Measurements from ENCODE around the gene TRAK1.
A peak's percentile ranks its signal among the peaks of the same experiment; 100 is the strongest.

The TRAK1 gene

DNA sequence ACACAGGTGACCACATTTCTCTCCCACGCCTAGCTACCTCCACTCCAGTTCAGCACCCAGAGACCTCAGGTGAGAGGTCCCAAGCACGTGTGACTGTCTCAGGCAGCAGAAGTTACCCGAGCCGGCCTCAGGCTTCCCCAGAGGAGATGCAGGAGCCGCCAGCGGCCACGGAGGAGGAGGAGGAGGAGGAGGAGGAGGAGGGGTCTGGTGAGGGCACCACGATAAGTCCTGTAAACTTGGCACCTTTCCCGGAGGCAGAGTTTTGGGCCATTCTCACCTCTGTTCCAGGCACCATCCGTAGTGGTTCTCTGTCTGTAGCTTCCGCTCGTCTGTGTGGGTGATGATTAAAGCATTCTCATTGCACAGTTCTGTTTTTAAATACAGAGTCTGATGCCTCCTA, 118.8 kb downstream of the TRAK1 start:
- no peak for DNase-seq (ENCODE audit: low read depth)

DNA sequence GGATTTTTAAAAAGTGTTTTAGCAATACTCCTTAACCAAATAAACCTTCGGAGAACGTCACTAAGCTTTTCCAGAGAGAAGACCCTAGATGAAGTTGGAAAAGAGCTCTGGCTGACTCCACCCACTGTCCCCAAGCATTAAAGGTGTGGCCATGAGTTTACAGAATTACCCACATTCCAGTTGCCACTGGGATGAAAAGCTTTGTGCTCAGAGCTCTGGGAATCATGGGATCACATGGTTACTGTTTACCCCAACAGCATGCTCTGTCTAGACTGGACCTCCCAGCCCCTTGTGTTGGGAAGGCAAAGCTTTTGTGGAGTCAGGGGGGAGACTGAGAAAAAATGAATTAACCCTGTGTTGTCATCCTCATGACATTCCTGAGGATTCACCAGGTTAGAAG, 119.6 kb downstream of the TRAK1 start:
- no peak for DNase-seq (ENCODE audit: low read depth)

DNA sequence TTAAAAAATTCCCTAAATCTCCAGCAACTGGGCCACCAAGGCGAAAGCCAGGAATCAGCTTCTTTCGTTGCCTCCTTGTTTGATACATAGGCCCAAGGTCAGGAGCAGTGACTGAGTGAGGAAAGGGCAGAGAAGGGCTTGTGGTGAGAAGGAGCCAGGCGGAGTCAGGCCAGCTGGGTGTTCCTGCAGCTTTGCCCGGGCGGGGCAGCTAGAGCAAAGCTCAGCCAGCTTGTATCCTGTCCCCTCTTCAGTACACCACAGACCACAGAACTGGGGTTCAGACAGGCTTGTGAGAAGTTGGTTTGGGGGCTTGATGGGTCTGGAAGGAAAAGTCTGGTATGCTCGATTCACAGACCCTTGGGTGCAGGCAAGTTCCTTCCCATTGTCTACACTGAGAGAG, 122.3 kb downstream of the TRAK1 start:
- DNase-seq (ENCODE audit: low read depth): no peak

DNA sequence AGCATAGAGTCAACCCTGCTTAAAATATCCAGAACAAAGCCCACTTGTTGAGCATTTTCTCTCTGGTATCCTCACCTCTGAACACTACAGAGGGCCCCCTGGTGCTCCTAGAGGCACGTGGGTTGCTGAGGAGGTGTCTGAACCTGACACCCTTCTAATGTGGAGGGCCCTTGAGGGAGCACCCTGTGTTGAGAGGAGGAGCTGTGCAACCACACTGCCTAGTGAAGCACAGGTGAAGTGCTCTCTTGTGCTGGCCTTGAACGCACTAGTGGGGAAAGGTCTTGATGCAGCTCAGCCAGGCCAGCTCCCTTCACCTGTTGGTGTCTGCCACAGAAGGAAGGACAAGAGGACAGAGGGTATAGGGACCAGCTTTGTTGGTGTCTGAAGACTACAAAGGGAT, 122.9 kb downstream of the TRAK1 start:
- no peak for DNase-seq (ENCODE audit: low read depth)

DNA sequence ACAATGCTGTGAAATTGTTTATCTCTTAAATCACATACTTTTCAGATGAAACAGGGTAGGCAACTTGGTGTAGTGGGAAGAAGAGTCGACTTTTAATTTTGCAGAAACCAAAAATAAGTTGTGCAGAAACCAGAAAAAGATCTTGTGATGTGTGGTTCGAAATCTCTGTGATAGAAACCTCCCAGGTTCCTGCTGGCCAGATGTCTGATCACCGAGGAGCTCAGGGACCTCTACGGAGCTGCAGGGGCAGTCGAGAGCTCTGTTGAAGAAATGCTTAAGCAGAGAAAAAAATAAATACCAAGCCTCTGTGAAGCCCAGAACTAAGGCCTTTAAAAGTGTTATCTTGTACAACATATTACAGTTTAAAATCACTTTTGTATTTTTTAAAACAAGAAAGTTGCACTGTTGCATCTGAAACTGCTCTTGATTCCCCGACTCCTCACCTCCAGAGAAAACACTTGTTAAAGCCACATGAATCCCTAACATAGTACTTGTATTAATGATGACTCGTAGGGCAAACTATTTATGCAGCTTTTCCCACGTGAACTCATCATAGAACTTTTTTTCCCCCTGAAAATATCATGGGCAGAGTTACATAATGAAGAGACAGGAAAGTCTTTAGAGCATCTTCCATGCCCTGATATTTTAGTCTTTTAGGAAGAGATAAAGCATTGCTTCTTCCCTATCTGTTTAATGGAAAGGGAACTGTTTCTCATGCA, 123.6 kb downstream of the TRAK1 start:
- peak; percentile 35 for DNase-seq (ENCODE audit: low read depth)

DNA sequence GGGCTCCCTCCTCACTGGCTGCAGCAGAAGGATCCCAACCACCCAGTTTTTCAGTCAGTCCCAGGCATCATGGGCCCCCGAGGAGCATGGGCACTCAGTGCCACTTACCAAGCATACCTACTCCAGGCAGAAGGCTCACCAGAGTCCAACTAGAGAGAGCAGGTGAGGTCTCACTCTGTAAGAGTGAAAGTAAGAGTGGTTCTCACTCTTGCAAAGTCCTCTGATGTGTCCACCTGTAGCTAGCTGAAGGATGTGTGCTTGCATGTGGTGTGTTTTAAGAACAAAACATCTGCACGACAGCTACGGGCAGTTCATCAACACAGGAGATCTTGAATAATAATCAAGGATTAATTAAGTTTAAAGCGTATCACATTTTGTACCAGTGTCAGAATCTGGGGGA, 125.1 kb downstream of the TRAK1 start:
- DNase-seq (ENCODE audit: low read depth): no peak

DNA sequence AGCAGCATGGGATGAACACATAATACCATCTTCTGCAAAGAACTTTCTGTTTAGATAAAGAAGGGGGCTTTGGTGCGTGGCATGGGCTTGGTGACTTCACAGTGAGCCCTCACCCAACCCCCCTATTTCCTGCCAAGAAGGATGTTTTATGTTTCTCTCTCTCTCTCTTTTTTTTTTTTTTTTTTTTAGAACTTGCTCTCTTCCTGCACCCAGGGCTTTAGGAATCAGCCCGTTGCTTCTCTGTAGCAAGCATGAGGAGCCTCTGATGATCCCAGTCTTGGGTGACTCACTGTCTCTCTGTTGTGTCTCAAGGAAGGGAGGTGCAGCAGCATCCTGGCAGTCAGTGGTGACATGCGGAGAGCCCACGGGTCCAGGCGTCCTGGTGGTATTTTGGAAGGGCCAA, 125.8 kb downstream of the TRAK1 start:
- DNase-seq (ENCODE audit: low read depth): peak; percentile 64

DNA sequence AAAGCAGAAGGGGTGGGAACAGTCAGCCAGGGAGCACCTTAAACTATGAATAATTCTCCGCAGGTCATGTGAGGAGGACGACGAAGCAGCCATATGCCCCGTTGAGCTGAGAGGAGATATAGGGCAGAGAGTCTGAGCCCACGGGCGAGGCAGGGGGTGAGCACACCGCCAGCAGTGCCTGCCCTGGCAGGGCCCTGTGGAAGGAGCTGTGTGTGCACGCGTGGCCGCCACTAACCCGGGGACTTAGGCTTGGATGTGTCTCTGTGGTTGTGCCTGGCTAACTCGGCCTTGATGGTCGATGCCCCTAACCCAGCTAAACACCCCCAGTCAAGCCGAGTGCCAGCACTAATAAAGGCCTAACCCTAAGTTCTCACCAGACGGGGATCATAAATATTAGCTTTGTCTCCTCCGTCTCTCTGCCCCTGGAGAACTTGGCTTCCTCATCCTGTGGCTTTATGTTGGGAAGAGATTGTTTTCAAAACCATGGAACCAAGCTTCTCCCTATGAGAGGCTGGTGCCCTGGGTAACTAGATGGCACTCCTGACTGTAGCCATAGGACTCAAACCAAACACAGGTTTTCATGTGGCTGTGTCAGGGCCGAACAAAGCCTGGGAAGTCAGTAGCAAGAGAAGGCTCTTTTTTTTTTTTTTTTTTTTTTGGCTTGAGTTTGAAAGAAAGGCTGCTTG, 129.4 kb downstream of the TRAK1 start:
- DNase-seq (ENCODE audit: low read depth): no peak

DNA sequence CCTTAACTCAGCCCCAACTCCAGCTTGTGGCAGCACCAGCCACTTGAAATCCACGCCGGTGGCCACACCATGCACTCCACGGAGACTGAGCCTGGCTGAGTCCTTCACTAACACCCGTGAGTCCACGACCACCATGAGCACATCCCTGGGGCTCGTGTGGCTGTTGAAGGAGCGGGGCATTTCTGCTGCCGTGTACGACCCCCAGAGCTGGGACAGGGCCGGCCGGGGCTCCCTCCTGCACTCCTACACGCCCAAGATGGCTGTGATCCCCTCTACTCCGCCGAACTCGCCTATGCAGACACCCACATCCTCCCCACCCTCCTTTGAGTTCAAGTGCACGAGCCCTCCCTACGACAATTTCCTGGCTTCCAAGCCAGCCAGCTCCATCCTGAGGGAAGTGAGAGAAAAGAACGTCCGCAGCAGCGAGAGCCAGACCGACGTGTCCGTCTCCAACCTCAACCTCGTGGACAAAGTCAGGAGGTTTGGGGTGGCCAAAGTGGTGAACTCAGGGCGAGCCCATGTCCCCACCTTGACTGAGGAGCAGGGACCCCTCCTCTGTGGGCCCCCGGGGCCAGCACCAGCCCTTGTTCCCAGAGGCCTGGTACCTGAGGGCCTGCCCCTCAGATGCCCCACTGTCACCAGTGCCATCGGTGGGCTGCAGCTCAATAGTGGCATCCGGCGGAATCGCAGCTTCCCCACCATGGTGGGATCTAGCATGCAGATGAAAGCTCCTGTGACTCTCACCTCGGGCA, 132.0 kb downstream of the TRAK1 start:
- DNase-seq (ENCODE audit: low read depth): no peak

DNA sequence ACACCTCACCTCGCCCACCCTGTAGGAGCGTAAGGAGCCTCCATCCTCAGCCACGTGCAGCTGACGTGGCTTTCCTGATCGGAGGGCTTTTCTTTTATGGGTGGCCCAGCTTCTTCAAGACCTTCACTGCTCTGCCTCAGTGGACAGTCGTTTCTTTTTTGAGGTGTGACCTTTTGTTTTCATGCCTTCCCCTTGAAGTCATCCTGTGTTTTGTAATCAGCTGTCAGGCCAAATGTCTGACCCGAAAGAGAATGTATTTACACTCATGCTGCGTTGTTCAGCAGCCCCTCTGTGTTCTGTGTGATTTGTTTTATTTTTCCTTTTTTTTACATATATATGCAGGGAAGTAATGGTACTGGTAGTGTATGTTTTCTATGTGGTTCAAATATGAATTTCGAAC, 133.0 kb downstream of the TRAK1 start:
- peak; percentile 23 for DNase-seq (ENCODE audit: low read depth)

DNA sequence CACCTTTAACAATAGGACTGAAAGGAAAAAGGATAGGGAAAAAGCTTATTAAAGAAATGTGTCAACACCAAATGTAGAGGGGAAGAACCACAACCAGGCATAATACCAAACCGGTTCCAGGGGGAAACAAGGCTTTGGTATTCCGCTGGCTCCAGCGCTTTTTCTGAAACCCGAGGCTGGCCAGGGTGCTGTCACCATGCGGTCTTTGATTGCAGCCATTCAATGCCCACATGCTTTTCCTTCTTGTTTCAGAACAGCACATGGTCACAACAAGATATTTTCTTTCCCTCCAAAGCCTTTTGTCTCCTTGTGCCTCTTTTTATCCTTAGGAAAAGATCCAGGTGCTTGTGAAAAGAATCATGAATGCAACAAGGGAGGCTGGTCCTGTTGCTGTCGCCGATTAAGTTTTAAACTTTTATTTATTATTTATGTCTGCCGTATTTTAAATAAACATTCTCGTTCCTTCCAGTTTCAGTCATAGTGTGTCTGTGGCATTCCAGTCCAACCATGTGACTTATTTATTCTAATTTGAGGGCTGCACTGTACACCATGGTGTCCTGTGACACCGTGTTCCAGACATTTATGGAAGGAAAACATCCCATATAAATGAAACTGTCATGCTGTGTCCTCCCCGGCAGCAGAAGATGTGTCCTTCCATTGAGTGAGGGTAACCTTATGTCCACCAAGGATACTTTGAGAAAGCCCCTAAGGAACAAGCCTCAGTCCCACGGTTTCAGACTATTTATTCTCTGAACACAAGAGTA, 133.7 kb downstream of the TRAK1 start:
- DNase-seq (ENCODE audit: low read depth): peak; percentile 32

DNA sequence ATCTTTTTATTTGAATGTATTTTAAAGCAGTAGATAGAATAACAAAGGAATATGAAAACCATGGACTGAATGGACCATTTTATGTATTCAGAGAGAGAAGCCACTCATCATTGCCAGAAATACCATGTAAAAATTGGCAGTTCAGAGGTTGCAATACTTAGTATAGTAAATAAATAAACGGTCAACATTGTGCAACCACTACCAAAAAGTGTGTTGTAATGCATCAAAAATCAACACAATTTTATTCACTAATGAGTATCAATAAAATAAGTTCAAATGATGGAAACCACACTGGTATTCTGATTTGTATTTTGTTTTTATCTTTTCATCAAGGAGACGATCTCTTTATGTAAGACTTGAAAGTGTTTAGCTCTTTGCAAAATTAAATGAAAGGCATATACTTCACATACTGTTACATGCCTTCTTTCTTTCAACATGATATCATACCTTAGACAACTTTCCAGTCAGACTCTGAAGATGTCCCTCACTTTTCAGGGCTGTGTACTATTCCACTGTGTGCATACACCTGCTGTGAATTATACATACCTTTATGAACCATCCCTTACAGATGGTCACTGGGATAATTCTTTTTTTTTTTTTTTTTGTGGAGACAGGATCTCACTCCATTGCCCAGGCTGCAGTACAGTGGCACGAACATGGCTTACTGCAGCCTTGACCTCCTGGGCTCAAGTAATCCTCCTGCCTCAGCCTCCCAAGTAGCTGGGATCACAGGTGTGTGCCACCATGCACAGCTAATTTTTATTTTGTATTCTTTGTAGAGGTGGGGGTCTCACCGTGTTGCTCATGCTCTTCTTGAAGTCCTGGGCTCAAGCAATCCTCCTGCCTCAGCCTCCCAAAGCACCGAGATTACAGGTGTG, 134.6 kb downstream of the TRAK1 start:
- no peak for DNase-seq (ENCODE audit: low read depth)

DNA sequence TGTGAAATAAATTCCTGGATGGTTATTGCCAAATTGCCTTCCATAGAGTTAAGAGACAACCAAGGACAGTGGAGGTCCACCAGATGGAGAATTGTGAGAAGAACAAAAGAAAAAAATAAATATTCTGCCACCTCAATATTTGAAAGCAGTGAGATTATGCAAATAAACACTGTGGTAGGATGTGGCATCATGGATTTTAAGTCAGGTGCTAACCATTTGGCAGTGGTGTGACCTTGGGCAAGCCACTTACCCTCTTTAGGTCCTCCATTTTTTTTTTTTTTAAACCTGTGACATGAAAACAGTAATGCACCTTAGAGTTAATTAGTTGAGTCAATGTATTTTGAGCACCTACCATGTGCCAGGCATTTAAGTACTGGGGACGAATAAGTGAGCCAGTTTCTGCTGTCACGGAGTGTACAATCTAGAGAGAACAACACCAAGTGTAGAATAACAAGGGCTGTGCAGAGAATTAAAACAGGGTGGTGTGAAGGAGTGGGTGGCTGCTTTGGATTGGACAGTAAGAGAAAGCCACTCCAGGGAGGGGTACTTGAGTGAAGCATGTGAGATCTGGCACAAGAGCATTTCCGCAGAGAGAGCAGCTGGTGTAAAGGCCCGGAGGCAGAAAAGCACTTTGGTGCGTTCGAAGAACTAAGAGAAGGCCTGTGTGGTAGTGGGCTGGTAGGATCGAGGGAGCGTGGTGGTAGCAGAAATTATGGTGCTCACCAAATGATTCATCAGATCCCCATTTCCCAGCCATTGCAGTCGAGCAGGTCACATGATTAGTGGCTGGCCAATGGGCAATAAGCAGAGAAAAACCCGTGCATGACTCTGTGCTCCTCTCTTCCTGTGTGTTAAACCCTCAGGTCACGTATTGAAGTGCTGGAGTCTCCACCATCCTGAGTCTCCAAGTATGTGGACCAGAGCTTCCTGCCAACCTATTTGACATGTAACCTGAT, 135.6 kb downstream of the TRAK1 start:
- DNase-seq (ENCODE audit: low read depth): peak; percentile 41

DNA sequence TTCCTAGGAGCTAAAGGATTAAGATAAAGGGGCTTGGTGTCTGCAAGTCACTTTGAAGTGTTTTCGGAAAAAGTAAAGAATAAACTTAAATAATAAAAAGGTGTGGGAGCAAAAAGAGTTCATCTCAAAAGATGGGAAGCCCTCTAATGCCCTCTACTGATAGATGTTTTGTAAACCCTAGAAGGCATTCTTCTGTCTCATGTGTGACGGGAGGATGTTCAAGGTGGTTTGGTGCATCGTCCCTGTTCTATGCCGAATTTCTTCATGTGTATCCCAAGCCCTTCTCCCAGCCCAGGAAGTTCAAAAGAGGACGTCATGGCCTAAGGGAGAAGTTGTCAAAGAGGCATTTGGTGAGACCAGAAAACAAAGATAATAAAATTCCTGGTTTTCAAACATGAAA, 137.6 kb downstream of the TRAK1 start:
- DNase-seq (ENCODE audit: low read depth): no peak

DNA sequence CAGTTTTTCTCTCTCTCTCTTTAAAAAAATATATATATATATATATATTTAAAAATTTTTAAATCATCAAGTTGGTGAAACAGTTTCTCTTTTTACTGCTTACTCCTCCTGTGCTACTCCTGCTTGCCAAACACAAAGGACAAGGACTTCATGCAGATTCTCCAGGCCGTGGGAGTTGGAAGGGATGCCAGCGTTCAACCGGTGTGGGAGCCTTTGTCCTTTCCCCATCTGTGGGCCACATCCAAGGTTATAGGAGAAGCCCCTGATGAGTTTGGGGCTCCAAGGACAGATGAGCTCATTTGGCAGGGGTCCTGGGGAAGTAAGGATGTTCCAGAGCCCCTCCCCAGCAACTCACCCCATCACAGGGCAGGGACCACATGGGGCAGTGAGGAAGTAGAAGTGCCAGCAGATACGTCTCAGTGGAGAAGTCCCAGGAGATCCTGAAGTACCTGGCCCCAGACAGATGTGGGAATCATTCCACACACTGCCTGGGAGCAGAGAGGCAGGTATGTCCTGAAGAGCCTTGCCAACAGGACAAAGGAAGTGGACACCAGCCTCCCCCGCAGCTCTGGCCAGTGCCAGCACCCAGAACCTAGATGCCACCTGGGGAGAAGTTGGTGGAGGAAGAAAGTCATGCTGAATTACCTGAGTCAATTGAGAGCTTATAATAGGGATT, 138.2 kb downstream of the TRAK1 start:
- DNase-seq (ENCODE audit: low read depth): no peak

DNA sequence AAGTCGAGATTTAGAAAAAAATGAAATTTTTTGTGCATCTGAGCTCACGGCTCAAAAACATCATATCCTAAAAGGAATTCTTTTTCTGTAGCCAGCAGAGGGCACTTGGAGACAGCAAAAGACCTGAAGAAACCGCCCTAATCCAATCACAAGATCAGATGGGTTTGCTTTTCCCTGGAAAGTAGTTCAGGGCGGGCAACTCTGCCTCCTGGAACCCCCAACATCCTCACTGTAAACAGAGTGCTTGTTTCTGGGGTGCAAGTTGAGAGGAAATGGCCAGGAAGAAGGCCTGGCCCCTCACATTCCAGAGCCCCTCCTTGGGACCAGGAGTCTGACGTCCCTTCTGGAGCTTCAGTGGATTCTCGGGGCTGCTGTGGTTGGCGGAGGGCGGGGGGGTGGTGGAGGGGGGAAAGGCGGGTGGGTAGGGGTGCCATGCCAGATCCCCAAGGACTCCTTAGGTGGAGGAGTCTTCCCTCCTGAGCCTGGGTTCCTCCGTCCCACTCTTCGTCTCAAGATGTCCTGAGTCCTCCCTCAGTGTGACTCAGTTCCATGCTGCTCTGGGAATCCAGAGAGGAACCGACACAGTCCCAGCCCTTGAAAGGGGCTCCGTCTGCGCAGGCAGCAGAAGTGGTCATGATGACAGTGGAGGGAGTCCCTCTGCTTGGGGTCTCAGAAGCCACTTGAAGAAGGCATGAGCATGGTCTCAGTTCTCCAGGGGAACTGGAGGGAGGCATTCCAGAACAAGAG, 139.0 kb downstream of the TRAK1 start:
- peak; percentile 55 for DNase-seq (ENCODE audit: low read depth)

DNA sequence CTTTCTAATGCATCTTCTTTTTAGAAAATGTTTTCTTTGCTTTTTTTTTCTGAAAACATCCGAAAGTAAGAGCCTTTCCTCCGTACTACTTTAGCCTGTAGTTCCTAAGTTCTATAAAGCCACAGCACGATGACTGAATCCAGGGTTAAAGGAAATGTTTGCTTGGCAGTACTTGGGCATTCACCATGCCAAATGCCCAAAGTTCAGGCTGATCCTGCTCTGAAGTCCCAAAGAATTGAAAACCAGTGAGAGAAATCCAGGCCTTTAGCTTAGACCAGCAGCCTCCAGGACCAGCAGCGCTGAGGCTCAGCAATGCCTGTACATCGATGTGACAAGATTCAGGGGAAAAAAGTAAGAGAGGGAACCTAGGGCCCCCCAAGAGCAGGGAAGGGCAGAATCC, 139.7 kb downstream of the TRAK1 start:
- no peak for DNase-seq (ENCODE audit: low read depth)

DNA sequence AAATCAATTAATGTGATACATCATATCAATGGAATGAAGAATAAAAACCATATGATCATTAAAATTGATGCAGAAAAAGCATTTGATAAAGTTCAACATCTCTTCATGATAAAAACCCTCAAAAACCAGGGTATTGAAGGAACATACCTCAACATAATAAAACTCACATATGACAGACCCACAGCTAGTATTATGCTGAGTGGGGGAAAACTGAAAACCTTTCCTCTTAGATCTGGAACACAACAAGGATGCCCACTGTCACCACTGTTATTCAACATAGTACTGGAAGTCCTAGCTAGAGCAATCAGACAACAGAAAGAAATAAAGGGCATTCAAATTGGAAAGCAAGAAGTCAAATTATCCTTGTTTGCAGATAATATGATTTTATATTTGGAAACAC, 144.4 kb downstream of the TRAK1 start:
- DNase-seq (ENCODE audit: low read depth): no peak

DNA sequence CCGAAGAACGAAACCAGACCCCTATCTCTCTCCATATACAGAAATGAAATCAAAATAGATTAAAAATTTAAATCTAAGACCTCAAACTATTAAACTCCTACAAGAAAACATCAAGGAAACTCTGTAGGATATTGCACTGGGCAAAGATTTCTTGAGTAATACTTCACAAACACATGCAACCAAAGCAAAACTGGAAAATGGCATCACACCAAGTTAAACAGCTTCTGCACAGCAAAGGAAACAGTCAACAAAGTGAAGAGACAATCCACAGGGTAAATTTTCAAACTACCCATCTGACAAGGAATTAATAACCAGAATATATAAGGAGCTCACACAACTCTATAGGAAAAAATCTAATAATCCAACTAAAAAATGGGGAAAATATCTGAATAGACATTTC, 145.5 kb downstream of the TRAK1 start:
- DNase-seq (ENCODE audit: low read depth): no peak

All from iris pigment epithelial cell (primary cell).